ENCODE measurements around the gene BRCA2.
A peak's percentile ranks its signal among the peaks of the same experiment; 100 is the strongest.

BRCA2 gene, protein sequence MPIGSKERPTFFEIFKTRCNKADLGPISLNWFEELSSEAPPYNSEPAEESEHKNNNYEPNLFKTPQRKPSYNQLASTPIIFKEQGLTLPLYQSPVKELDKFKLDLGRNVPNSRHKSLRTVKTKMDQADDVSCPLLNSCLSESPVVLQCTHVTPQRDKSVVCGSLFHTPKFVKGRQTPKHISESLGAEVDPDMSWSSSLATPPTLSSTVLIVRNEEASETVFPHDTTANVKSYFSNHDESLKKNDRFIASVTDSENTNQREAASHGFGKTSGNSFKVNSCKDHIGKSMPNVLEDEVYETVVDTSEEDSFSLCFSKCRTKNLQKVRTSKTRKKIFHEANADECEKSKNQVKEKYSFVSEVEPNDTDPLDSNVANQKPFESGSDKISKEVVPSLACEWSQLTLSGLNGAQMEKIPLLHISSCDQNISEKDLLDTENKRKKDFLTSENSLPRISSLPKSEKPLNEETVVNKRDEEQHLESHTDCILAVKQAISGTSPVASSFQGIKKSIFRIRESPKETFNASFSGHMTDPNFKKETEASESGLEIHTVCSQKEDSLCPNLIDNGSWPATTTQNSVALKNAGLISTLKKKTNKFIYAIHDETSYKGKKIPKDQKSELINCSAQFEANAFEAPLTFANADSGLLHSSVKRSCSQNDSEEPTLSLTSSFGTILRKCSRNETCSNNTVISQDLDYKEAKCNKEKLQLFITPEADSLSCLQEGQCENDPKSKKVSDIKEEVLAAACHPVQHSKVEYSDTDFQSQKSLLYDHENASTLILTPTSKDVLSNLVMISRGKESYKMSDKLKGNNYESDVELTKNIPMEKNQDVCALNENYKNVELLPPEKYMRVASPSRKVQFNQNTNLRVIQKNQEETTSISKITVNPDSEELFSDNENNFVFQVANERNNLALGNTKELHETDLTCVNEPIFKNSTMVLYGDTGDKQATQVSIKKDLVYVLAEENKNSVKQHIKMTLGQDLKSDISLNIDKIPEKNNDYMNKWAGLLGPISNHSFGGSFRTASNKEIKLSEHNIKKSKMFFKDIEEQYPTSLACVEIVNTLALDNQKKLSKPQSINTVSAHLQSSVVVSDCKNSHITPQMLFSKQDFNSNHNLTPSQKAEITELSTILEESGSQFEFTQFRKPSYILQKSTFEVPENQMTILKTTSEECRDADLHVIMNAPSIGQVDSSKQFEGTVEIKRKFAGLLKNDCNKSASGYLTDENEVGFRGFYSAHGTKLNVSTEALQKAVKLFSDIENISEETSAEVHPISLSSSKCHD (N-terminal part only)

GRCh38 chr13:32315238-32316027 is at the start of gene BRCA2, which contains the start of gene ZAR1L:
Gene BRCA2 (plus strand): TSS chr13:32315508. CDS start chr13:32316461, 953 bp downstream.
Gene ZAR1L (minus strand): TSS chr13:32315363. CDS start chr13:32311925, 3,438 bp downstream.
- DNase-seq: peak; percentile 94

DNA sequence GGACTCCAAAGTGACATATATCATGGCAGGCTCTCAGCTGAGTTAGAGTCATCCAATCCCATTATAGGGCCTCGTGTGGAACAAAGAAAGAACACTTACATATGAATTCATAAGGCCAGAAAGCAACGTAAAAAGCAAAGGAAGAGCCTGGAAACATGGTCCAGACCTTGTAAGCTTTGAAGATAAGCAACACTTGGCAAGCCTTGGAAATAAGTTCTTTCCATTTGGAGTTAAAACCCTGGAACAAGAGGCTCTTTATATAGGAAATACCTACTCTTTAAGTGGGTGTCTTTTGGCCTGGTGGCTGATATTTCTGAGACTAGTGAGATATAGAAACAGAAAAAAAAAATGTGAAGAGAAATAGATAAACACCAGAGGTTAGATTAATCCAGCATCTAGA is 49.6 kb upstream of the BRCA2 start:
- no peak for DNase-seq

DNA sequence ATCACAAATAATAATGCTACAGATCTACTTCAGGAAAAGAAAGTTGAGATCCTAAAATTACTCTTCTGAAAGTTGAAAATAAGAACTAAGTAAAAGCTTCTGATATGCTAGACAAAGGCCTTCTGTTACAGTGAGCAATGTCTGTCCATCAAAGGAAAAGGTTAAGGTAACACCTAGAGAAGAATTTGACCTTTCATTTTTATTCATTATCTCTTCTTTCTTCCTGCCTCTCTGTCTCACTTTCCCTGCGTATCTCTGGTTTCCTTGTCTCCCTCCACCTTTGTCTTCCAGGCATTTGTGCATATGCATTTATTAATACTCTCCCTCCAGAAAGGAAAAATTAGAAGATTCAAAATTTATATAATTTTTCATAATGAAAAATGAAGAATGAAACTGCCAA is 49.2 kb upstream of the BRCA2 start:
- no peak for DNase-seq

GRCh38 chr13:32267836-32268439 is 47.4 kb upstream of the BRCA2 start:
- peak; percentile 75 for DNase-seq

- DNase-seq: no peak
These were observed 43.2 kb upstream of the BRCA2 start for GRCh38 chr13:32272021-32272683.

GRCh38 chr13:32277839-32278238 is 37.5 kb upstream of the BRCA2 start:
- no peak for DNase-seq

DNA sequence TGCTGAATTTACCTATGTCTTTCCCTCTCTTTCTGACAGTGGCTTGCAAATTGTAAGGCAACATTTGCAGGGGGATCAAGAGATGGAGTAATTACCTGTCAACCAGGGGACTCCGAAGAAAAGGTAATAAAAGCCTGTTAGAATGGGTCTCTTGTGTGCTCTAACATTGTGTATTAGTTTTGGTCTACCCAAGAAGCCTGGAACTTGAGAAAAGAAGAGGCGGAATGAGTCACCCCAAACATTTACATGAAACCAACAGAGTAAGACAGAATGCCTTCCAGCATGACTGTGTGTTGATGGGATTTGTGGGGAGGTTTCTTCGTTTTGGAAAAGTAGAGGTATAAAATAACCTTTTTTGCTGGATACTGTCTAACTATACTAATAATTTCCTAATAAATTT is 36.9 kb upstream of the BRCA2 start:
- no peak for DNase-seq

DNA sequence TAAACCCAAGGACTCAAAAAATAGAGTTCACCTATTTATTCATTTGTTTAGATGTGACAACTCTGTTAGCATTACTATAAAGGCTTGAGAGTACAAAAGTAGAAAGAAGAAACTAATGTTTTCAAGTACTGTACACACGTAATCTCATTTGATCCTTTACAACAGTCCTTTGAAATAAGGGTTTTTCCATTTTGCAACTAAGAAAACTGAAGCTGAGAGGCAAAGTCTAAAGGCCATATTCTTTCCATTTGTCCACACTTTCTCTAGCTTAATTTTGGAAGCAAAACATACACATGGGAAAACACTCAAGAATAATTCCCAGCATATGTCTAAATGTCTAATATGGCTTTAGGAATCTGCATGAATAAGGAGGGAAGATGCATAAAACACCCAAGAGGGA is 34.2 kb upstream of the BRCA2 start:
- DNase-seq: no peak

GRCh38 chr13:32282096-32282711 is 33.1 kb upstream of the BRCA2 start:
- no peak for DNase-seq

DNA sequence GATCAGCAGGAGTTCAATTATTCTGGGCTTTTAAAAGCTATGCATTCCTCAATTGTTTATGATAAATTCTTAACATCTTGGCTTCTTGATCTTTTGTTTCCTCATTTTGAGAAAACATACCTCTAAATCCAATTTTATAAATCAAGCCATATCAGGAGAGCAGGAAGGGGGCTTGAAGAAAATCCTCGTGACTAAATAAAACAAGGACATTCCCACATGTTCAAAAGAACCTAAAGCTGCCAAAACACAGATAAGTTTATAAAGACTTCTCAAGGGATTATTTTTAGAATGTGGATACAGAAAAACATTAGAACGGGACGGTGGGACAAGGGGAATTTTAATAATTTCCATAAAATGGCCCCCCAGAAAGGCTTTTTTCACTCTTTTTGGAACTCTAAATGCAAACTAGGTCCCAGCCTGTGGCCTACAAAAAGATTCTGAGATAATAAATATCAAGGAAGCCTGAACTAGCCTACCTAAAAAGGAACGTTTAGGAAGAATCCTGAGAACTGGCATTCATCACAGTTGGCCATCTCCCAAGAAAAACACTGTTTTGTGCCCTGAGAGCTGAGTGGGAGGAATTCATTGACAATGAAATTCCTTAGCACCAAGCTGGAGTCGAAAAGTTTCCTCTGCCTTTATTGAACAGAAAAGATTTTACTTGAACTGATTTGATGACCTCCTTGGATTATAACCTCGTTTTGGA is 30.2 kb upstream of the BRCA2 start:
- no peak for DNase-seq

DNA sequence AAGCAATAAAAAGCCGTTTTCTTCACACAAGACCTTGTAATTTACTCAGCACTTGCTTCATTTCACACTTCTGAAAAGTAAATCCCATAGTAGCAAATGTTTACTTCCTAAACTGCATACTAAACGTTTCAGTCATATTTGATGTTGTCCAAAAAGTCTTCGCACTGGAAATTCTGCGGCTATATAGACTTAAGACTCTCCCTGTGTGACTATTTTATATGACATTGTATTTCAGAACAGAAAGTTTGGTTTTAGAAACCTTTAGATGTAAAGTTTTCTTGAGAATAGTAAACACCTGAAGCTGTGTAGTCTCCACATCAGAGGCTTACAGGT is 29.7 kb upstream of the BRCA2 start:
- no peak for DNase-seq

GRCh38 chr13:32297206-32297605 is 18.1 kb upstream of the BRCA2 start:
- no peak for DNase-seq

- DNase-seq: no peak
These were observed 16.6 kb upstream of the BRCA2 start for GRCh38 chr13:32298695-32299094.

- DNase-seq: no peak
These were observed 15.4 kb upstream of the BRCA2 start for GRCh38 chr13:32299893-32300292.

- no peak for DNase-seq
These were observed 14.9 kb upstream of the BRCA2 start for GRCh38 chr13:32300406-32300805.

GRCh38 chr13:32300920-32301319 is 14.4 kb upstream of the BRCA2 start:
- DNase-seq: no peak

DNA sequence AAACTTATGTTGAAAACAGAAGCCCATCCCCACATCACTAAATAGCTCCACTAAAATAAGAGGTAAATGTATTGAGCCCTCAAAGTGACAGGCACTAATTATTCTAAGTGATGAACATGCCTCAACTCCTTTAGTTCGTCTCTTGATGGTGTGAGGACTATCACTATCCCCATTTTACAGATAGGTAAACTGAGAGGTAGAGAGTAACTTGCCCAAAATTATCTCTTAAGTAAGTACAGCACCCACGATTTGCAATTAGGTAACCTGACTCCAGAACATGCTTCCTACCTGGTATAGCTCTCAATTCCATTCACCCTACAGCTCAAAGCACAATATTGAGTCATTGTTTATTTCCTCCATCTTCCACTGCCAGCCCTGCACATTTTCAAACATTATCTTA is 12.8 kb upstream of the BRCA2 start:
- no peak for DNase-seq

DNA sequence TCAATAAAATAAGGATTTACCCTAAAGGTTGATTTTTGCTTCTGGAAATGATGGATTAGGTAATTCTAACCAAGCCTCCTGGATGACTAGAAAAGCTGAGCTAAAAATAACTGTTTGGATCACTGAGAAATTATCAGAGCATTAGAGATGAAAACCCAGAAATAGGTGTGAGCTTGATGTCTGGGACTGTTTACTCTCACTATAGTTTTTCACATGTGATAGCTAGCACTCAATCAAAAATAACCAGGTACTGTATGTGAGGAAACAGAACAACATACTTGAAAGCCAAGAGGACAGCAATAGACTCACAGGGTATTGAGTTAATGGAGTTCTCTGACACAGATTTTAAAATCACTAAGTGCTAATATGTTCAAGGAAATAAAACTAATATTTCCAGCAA is 9.7 kb upstream of the BRCA2 start:
- DNase-seq: no peak

- no peak for DNase-seq
These were observed 5.8 kb upstream of the BRCA2 start for GRCh38 chr13:32309312-32310133.
